Eye (tissue), 1 donor: ENCODE measurements around the gene ZNF792.
"Not testable (repeated sequence)": the region's sequence is repeated elsewhere in the genome, so short reads cannot be mapped to it uniquely, and the experiment has no call there.

Experiments used
- DNase-seq: peaks from one replicate; pipeline ENCODE4 v3.0.0-alpha.2; 2015

Gene ZNF792

DNA sequence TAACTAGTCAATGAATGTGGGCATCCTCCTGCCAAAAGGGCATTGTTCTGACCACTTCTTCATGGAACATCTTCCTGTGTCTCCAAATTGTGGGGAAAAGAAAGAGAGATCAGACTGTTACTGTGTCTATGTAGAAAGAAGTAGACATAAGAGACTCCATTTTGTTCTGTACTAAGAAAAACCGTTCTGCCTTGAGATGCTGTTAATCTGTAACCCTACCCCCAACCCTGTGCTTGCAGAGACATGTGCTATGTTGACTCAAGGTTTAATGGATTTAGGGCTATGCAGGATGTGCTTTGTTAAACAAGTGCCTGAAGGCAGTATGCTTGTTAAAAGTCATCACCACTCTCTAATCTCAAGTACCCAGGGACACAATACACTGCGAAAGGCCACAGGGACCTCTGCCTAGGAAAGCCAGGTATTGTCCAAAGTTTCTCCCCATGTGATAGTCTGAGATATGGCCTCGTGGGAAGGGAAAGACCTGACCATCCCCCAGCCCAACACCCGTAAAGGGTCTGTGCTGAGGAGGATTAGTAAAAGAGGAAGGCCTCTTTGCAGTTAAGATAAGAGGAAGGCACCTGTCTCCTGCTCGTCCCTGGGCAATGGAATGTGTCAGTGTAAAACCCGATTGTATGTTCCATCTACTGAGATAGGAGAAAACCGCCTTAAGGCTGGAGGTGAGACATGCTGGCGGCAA, 43.8 kb downstream of the ZNF792 start:
- not testable (repeated sequence) for DNase-seq

DNA sequence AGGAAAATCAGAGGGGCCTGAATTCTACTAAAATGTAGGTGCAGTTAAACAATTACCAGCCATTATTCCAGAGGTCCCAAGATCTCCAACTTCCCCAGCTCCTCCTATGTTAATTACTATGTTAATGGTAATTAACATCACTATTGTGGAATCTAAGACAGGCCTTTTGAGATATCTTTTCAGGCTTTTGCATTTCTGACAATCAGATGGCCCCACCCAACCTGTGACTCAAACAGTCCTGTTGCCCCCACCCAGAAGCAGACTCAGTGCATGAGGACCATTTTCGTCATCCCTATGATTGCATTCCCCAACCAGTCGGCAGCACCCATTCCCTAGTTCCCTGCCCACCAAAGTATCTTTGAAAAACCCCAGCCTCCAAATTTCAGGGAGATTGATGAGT, 45.8 kb downstream of the ZNF792 start:
- DNase-seq, result no peak

DNA sequence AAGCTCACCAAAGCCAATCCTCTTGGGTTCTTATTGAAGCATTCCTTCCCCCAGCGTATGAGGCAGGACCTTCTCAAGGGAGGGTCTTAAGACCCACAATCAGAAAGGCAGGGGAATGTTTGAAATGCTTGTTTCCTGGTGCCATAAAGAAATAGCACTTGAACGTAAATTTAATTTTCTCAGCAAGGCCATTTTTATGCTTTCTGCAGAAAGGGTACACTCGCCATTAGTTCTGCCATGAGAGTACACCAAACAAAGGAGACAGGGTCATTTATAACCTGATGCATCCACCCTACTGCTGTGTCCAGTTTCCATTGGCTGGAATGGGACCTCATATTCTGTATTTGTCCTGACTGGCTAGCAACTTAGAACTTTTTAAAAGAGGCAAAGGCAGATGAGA, 46.9 kb downstream of the ZNF792 start:
- DNase-seq, result not testable (repeated sequence)

DNA sequence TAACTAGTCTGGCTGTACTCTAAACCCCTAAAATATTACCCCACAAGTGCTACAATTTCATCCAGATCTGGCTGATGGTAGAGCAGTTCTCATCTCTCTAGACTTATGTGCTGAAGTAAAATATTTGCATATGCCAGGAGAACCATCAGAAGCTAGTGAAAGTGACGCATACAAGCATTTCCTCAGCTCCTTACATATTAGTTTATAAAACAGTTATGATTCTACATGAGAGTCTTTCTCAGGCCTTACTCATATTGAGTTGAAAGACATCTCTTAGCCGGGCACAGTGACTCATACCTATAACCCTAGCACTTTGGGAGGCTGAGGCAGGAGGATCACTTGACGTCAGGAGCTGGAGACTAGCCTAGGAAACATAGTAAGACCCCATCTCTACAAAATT, 53.3 kb downstream of the ZNF792 start:
- no peak for DNase-seq
